HepG2 (cell line): ENCODE results near the gene RTBDN. TPM values are rescaled to one million over a fixed set of nuclear protein-coding genes. Genes with fewer than 3 reads are reported as not detected.

Source experiments
- GPBP1L1 ChIP-seq: sonication (generic); formaldehyde crosslinking; IDR thresholded peaks from 2 replicates; pipeline ENCODE4 v1.5.0; 2020; ENCODE audit warnings: mild to moderate bottlenecking, missing genetic modification reagents
- MAX ChIP-seq: IDR thresholded peaks from 2 replicates; pipeline ENCODE4 v1.6.1; 2012; ENCODE audit warnings: inconsistent platforms
- PHF5A ChIP-seq: IDR thresholded peaks from one replicate; pipeline ENCODE4 v1.6.1; 2018; ENCODE audit warnings: low read depth, missing genetic modification reagents; ENCODE audit not compliant: unreplicated experiment
- PRDM10 ChIP-seq: sonication (generic); formaldehyde crosslinking; IDR thresholded peaks from 2 replicates; pipeline ENCODE4 v1.4.0; 2020; ENCODE audit warnings: low read depth, missing genetic modification reagents
- RBM22 ChIP-seq: fragments of 200-400 bp; formaldehyde crosslinking; optimal IDR thresholded peaks from 2 replicates; pipeline ENCODE3; 2017; ENCODE audit warnings: mild to moderate bottlenecking, low read length, moderate library complexity
- ZBTB2 ChIP-seq: sonication (generic); formaldehyde crosslinking; IDR thresholded peaks from 2 replicates; pipeline ENCODE4 v1.8.0; 2022; ENCODE audit warnings: low read depth, missing genetic modification reagents
- ZNF331 ChIP-seq: sonication (generic); formaldehyde crosslinking; IDR thresholded peaks from 2 replicates; pipeline ENCODE4 v1.4.0; 2020; ENCODE audit warnings: missing genetic modification reagents
- ZNF687 ChIP-seq: sonication (generic); formaldehyde crosslinking; IDR thresholded peaks from 2 replicates; pipeline ENCODE4 v1.5.1; 2020; ENCODE audit warnings: mild to moderate bottlenecking, missing genetic modification reagents, moderate library complexity
- ZNF709 ChIP-seq: sonication (generic); formaldehyde crosslinking; IDR thresholded peaks from 2 replicates; pipeline ENCODE4 v1.5.0; 2020; ENCODE audit warnings: mild to moderate bottlenecking, missing genetic modification reagents
- polyA plus RNA-seq, 8 experiments: library from polyadenylated mRNA; depleted of rRNA in 3 of 8; stranded (reverse) in 7 of 8; unstranded in 1 of 8; fragments of >200 nt; fragmentation: Illumina TruSeq in 4 of 8; extraction: Trizol in 4 of 8; gene quantifications; 2 replicates each; pipeline versions ENCODE4 v1.2.1 to v1.2.3, GENCODE V29; 2011 to 2016; ENCODE audit warnings: low read depth in 4 of 8, missing spikeins in 1 of 8, mixed read lengths in 1 of 8; ENCODE audit not compliant: insufficient read depth in 1 of 8
- total RNA-seq, 5 experiments: library from RNA; depleted of rRNA; stranded (reverse); fragments of >200 nt; fragmentation: Illumina TruSeq; extraction: Trizol; gene quantifications; 2 replicates each; pipeline ENCODE4 v1.2.3, GENCODE V29; 2016; ENCODE audit warnings: low read depth in 1 of 5

The RTBDN gene
- total and polyA plus RNA-seq, 2 of the 13 experiments (the other 11 are each of a cell fraction or from before 2014, with no cell fraction given) = 0.27 to 0.48 TPM

GRCh38 chr19:12825254-12826131 lies 8.9 kb downstream of the RTBDN start (continued):
- TF ChIP-seq PRDM10 (CRISPR knock-in tag) = peak; percentile 42; the same call in 1 of the 2 replicates
- TF ChIP-seq PHF5A (CRISPR knock-in tag) = no peak
- no peak for TF ChIP-seq GPBP1L1 (CRISPR knock-in tag)
- peak; percentile 76 for TF ChIP-seq ZNF687 (CRISPR knock-in tag)
- TF ChIP-seq ZBTB2 = no peak
- TF ChIP-seq ZNF331 (CRISPR knock-in tag) = 0 out of 2 replicates have a peak, but pooled peaks have one; percentile 46
- TF ChIP-seq MAX = peak; percentile 89
- TF ChIP-seq ZNF709 (CRISPR knock-in tag) = no peak
- no peak for TF ChIP-seq RBM22
